ENCODE measurements around the gene SORCS2.

DNA sequence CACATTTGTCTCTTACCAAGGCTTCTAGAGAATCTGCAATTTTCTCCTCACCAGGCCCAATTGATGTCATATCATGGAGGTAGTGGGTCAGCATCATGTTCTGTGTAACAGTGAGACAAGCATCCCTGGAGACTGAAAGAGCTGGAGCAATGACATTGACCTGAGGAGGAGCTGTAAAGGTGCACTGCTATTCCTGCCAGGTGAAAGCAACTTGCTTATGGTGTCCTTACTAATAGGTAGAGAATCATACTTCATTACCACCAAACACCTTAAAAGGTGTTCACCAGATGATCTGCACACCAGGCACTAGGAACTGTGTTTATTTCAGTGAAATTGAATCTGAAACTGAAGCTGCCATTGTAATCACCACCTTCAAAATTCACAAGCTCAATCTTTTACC, 558.6 kb downstream of the SORCS2 start:
- TF ChIP-seq, protein P1, sequence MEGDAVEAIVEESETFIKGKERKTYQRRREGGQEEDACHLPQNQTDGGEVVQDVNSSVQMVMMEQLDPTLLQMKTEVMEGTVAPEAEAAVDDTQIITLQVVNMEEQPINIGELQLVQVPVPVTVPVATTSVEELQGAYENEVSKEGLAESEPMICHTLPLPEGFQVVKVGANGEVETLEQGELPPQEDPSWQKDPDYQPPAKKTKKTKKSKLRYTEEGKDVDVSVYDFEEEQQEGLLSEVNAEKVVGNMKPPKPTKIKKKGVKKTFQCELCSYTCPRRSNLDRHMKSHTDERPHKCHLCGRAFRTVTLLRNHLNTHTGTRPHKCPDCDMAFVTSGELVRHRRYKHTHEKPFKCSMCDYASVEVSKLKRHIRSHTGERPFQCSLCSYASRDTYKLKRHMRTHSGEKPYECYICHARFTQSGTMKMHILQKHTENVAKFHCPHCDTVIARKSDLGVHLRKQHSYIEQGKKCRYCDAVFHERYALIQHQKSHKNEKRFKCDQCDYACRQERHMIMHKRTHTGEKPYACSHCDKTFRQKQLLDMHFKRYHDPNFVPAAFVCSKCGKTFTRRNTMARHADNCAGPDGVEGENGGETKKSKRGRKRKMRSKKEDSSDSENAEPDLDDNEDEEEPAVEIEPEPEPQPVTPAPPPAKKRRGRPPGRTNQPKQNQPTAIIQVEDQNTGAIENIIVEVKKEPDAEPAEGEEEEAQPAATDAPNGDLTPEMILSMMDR (IDR thresholded peaks at IDR 0.05) = no peak
- no peak for TF ChIP-seq EP300 (IDR thresholded peaks at IDR 0.05)
